Omental fat pad (tissue), 4 donors: Measurements from ENCODE around the gene C10orf105. TPM values are rescaled to one million over a fixed set of nuclear protein-coding genes. Genes with fewer than 3 reads are reported as not detected.

ENCODE experiments used
- ATAC-seq: fragments of 150-250 bp; one replicate; pipeline ENCODE4 v1.9.1; 2016; ENCODE audit warnings: mild to moderate bottlenecking, moderate library complexity; ENCODE audit not compliant: low FRiP score
- DNase-seq: peaks from one replicate; pipeline ENCODE4 v3.0.0-alpha.2; 2019; ENCODE audit warnings: low spot score
- total RNA-seq, 4 donors: library from RNA; depleted of rRNA; stranded (reverse); fragments of >200 nt; gene quantifications; one replicate each; pipeline ENCODE4 v1.1.0, GENCODE V29; 2016
- TF ChIP-seq, protein P1 (sequence below), 3 donors: fragments of 450-650 bp; IDR thresholded peaks; one replicate each; pipeline ENCODE4 v1.5.1; 2016 to 2017; ENCODE audit warnings: antibody characterized with exemption in 3 of 3, mild to moderate bottlenecking in 3 of 3, moderate library complexity in 2 of 3

Gene C10orf105
- total RNA-seq, 4 donors from 2014 or later = 0.16 to 0.56 (median 0.31) TPM

GRCh38 chr10:71721313-71721712 lies 1.7 kb upstream of the C10orf105 start:
- ATAC-seq (no peak), DNase-seq (no peak)
- TF ChIP-seq, protein P1, sequence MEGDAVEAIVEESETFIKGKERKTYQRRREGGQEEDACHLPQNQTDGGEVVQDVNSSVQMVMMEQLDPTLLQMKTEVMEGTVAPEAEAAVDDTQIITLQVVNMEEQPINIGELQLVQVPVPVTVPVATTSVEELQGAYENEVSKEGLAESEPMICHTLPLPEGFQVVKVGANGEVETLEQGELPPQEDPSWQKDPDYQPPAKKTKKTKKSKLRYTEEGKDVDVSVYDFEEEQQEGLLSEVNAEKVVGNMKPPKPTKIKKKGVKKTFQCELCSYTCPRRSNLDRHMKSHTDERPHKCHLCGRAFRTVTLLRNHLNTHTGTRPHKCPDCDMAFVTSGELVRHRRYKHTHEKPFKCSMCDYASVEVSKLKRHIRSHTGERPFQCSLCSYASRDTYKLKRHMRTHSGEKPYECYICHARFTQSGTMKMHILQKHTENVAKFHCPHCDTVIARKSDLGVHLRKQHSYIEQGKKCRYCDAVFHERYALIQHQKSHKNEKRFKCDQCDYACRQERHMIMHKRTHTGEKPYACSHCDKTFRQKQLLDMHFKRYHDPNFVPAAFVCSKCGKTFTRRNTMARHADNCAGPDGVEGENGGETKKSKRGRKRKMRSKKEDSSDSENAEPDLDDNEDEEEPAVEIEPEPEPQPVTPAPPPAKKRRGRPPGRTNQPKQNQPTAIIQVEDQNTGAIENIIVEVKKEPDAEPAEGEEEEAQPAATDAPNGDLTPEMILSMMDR (IDR thresholded peaks at IDR 0.05) = no peak

DNA sequence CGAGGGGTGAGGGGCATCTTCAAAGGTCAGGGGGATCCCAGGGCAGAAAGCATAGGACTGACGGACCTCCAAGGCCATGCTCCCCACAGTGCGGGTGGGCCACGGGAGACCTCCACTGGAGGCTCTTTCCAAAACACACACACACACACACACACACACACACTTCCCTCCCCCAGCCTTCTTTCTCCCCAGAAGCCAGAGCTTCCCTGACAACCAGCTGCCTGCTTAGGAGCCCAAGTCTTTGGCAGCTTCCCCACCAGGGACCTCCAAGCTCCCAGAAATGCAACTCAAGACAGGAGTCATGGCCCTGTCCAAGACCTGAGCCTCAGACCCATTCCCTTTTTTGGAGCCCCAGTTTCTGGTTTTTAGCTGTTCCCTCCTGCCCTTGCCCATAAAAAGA lies 710 bp upstream of the C10orf105 start:
- TF ChIP-seq, protein P1 (IDR thresholded peaks at IDR 0.05) = no peak
- ATAC-seq (no peak), DNase-seq (no peak)

- TF ChIP-seq, protein P1 (IDR thresholded peaks at IDR 0.05) = no peak
- no peak for DNase-seq
- no peak for ATAC-seq
These were observed 536 bp downstream of the C10orf105 start for GRCh38 chr10:71719042-71719441.

DNA sequence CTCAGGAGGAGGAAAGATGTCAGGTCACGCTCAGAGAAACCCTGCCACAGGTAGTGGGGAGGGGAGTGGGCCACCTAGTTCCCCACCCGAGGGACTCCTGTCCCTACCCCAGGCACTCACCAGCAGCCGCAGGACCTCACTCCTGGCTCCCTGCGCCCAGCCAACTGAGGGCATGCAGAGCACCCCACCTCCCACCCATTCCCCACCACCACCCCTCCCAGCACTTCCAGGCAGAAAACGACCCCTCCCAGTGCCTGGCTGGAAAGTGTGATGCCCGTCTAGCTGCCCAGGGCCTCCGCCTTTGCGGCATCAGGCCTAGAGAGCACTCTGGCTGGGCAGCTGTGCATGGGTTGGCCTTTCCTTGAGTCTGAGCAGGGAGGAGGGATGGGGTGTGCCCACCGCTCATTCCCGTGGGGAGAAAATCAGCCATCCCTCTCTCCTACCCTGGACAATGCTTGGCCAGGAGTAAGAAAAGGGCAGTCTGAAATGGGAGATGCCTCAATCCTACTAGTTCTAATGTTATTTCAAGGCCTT lies 1.3 kb downstream of the C10orf105 start:
- TF ChIP-seq, protein P1 (IDR thresholded peaks at IDR 0.05) = no peak
- DNase-seq (no peak), ATAC-seq (no peak)

DNA sequence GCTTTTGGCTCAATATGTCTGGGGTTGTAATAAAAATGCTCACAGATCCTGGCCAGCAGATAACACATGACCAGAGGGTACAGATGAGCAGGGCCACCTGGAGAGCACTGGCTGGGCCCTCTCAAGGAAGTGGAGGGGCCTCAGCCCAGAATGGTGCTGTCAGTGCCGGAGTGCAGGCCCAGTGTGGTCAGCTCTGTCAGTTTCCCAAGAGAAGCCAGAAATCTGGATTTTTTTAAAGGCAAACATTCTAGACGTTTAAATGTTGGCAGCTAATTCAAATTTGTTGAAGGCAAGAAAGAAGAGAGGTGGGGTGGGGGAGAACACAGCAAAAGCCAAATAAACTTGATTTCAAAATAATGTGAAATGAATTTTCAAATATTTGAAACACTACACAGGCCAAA lies 2.0 kb downstream of the C10orf105 start:
- TF ChIP-seq, protein P1 (IDR thresholded peaks at IDR 0.05) = no peak
- DNase-seq = no peak
- no peak for ATAC-seq

GRCh38 chr10:71717056-71717455 lies 2.5 kb downstream of the C10orf105 start:
- TF ChIP-seq, protein P1 (IDR thresholded peaks at IDR 0.05) = no peak
- ATAC-seq = no peak
- no peak for DNase-seq

GRCh38 chr10:71716426-71716825 lies 3.2 kb downstream of the C10orf105 start:
- no peak for ATAC-seq
- TF ChIP-seq, protein P1 (IDR thresholded peaks at IDR 0.05) = no peak
- no peak for DNase-seq
